Endometrial microvascular endothelial cells (primary cell): ENCODE data around the gene XKR3. TPM values are rescaled to one million over a fixed set of nuclear protein-coding genes. Genes with fewer than 3 reads are reported as not detected.
"Not testable (repeated sequence)": the region's sequence is repeated elsewhere in the genome, so short reads cannot be mapped to it uniquely, and the experiment has no call there.

Experiments
- in situ Hi-C: cut with HindIII; loops from 2 replicates; pipeline ENCODE4 v1.10.0; 2017; ENCODE audit warnings: low sequenced_read_pairs, low pct_unique_long_range_greater_than_20kb; ENCODE audit errors: inconsistent ontology term
- total RNA-seq: library from RNA; depleted of rRNA; stranded (reverse); fragments of >200 nt; gene quantifications from one replicate; pipeline ENCODE4 v1.2.3, GENCODE V29; 2015; ENCODE audit errors: inconsistent ontology term

XKR3 gene
- total RNA-seq, 1 donor from 2014 or later = not detected

- in situ Hi-C loops = not testable (repeated sequence)
Measured at GRCh38 chr22:16771569-16771968, 53.6 kb downstream of the XKR3 start.

GRCh38 chr22:16767927-16768326 is 57.3 kb downstream of the XKR3 start:
- in situ Hi-C loops = not testable (repeated sequence)

- in situ Hi-C loops = not testable (repeated sequence)
Measured at GRCh38 chr22:16762224-16762623, 63.0 kb downstream of the XKR3 start.

GRCh38 chr22:16760416-16760815 is 64.8 kb downstream of the XKR3 start:
- in situ Hi-C loops = not testable (repeated sequence)

GRCh38 chr22:16749282-16749681 is 75.9 kb downstream of the XKR3 start:
- in situ Hi-C loops = not testable (repeated sequence)

- in situ Hi-C loops = not testable (repeated sequence)
Measured at GRCh38 chr22:16748160-16748929, 76.9 kb downstream of the XKR3 start.

- in situ Hi-C loops = not testable (repeated sequence)
Measured at GRCh38 chr22:16747266-16748159, 77.7 kb downstream of the XKR3 start.

- in situ Hi-C loops = not testable (repeated sequence)
Measured at GRCh38 chr22:16734271-16734670, 90.9 kb downstream of the XKR3 start.

Other genes starting within 250 kb of the XKR3 start
- not detected for gene CCT8L2, start 232.6 kb downstream of the XKR3 start, total RNA-seq
- not detected for gene GAB4, start 182.8 kb upstream of the XKR3 start, total RNA-seq